AG20443 (cell line): Measurements from ENCODE around the gene AHRR.

Experiments used
- DNase-seq: peaks from one replicate; pipeline ENCODE4 v3.0.0; 2012; ENCODE audit warnings: low spot score, mixed read lengths

Gene AHRR

DNA sequence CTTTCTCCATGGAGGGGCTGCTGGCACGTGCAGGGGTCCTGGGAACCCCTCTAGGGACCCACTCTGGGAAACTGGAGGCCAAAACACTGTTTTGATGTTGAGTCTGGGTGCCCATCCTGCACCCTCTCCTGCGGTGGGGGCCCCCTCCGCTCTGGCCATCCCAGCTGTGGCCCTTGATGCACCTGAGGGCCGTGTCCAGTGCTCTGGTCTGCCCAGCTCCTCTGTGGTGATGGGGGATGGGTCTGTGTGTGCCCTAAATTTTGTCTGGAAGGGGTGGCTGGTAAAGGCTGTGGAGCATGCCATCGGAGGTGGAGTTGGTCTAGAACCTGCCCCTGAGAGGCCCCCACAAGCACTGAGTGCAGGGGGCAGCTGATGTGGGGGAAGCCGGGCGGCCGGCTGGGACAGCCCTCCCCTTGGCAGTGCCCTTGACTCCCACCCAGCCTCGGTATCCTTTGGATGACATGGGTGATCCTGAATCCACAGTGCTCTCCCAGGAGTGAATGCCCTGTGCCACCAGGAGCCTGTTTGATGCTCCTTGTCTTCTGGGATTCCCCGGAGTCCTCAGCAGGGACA lies 26.3 kb downstream of the AHRR start:
- DNase-seq, result no peak

DNA sequence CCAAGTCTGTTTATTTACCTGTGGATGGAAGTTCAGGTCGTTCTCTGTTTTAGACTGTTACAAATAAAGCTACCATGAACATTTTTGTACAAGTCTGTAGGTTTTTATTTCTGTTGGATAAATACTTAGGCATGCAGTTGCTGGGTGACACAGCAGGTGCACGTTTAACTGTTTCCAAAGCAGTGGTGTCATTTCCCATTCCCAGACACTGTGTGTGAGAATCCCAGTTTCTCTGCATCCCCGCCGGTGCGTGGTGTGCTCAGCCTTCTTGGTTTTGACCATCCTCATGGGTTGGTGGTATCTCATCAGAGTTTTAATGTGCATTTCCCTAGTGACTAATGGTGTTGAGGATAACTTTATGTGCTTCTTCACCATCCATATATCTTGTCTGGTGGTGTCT lies 27.2 kb downstream of the AHRR start:
- DNase-seq, result no peak

DNA sequence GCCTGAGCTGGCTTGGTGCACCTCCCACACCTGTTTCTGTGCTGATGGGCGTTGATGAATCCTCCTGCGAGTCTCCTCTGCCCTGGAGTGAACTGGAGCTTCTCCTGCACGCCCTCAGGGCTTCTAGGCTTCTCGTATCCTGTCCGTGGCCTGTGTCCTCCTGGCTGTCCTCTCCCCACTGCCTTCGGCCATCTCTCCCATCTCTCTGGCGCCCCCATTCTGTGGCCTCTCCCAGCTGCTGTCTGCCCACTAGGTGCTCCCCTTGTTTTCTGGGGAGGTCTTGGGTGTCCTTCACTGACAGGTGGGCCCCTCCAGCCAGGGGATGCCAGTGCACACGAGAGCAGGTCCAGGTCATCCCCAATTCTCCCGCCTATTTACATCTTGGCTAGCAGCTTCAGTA lies 28.8 kb downstream of the AHRR start:
- DNase-seq, result peak; percentile 9

DNA sequence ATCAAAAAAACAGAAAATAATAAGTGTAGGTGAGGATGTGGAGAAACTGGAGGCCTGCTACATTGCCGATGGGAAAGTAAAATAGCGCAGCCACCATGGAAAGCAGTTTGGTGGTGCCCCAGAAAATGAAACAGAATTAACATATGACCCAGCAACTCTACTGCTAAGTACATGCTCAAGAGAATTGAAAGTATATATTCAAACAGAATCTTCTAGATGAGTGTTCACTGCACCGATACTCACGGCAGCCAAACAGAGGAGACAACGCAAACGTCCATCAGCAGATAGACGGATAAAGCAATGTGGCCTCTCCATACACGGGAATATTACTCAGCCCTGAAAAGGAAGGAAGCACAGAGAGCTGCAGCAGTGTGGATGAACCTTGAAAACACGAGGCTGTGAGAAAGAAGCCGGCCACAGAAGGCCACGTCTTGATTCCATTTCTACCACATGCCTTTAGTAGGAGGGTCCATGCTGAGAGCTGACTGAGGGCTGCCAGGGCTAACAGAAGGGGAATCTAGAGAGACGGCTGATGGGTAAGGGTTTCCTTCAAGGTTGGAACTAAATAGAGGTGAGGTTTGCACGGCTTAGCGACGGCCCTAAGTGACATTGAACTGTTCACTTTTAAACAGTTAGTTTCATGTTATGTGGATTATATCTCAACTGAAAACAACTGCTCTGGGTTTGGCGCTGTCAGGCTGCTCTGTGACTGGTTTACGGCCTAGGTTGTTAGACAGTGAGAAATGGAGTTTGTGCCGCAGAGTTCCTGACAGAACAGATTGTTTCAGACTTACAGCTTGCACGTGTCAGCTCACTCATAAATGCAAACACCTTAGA lies 29.8 kb downstream of the AHRR start:
- DNase-seq, result peak; percentile 1

DNA sequence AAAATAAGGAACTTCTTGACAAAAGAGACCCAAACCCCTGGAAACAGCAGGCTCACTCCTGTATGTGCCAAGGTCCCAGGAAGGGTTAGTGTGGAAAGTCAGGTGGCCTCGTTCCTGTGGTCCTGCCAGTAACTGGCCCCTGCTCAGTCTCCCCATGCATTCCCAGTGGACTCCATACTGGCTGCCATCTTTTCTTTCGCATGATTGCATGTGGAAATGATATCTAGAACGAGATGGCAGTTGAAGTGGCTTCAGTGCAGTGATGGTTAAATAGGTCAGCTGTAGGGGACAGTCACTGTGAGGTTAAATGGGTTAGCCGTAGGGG lies 30.4 kb downstream of the AHRR start:
- peak; percentile 5 for DNase-seq

DNA sequence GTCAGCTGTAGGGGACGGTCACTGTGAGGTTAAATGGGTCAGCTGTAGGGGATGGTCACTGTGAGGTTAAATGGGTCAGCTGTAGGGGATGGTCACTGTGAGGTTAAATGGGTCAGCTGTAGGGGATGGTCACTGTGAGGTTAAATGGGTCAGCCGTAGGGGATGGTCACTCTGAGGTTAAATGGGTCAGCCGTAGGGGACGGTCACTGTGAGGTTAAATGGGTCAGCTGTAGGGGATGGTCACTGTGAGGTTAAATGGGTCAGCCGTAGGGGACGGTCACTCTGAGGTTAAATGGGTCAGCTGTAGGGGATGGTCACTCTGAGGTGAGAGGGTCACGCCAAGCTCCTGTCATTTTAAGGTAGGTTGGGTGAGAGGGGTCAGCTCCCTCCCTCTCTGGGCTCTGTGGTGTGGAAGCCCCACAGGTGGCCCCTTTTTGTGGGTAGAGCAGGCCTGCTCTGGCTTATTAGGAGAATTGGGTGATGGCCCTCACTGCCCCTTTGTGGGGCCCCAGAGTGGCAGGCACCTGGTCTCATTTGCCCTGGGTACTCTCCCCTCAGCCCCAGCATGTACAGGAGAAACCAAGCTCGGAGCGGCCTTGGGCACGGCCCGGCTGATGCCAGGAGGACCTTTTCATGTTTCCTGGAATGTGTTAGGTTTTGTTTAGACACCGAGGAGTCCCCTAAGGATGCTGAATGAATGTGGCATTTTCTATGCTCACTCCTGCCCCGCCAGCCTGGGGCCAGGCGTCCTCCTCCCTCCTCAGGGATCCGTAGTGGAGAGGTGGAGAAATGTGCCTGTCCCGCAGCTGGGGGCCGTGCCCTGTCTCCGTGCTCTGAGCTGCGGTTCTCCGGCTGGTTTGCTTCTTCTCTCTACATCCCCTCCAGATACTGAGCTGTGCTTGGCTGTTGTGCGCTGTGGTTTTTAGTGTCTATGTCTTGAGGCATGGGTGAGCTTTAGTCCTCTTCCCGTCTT lies 31.4 kb downstream of the AHRR start:
- DNase-seq, result peak; percentile 7

DNA sequence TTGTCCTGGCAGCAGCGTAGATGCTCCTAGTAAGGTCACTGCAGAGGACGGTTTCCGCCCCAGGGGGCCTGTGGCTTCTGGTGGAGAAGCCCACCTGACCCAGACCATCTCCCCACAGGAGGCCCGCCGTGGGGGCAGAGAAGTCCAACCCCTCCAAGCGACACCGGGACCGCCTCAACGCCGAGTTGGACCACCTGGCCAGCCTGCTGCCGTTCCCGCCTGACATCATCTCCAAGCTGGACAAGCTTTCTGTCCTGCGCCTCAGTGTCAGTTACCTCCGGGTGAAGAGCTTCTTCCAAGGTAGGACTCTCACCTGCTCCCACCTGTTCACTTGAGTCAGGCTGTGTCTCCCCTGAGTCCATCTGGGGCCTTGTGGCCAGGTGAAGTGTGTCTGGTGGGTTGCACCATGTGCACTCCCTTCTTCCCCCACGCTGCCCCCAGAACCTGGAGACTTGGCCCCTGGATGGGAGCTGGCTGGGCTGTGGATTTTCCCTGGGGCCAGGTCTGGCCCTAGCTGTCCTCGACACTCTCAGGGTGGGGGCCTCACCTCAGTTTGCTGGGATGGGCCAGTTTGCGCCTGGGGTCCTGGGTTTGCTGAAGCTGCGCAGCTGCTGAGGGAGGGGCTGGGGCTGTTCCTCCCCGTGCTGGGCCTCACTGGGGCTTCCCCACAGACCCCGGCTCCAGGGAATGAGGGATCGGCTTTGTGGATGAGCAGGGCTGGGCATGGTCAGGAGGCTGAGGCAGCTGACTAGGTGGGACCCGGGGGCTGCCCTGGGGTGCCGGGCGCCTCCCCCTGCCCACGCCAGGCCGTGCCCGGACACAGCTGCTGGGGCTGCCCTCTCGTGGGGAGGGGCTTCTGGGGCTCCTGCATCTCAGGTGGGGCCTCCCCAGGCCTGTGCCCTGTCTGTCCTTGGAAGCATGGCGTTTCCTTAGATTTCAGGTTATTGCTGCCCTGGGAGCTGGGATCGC lies 32.4 kb downstream of the AHRR start:
- peak; percentile 8 for DNase-seq

DNA sequence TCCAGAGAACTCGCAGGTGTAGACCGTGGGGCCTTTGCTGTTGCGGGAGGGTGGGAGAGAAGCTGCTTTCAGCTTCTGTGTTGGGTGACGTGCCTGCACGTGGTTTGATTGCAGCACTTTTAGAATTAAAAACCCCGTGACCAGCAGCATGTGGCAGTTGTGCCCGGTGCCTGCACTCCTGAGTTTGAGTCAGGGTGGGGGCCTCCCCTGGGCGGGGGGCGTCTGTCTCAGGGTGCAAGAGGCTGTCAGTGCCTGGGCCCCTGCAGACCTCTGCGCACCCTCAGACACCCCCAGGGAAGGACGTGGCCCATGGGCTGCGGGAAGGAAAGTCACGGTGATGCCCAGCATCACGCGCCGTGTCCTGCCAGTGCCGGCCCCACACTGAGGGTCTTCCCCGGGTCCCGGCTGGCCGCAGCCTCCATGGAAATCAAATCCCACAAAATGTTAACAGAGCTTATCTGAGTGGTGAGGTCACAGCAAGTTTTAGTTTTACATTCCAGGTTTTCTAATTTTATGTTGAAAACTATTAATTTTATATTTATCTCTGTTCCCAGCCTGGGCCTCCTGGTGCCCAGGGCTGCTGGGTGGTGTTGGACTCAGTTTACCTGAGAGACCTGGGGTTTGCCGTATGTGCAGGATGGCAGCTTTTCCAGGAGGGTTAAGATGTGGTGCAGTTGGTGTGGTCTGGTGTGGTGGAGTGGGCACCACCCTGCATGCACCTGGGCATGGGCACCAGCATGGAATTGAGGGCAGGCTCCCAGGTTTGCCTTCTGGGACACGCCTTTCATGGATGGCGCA lies 33.3 kb downstream of the AHRR start:
- DNase-seq, result peak; percentile 7

DNA sequence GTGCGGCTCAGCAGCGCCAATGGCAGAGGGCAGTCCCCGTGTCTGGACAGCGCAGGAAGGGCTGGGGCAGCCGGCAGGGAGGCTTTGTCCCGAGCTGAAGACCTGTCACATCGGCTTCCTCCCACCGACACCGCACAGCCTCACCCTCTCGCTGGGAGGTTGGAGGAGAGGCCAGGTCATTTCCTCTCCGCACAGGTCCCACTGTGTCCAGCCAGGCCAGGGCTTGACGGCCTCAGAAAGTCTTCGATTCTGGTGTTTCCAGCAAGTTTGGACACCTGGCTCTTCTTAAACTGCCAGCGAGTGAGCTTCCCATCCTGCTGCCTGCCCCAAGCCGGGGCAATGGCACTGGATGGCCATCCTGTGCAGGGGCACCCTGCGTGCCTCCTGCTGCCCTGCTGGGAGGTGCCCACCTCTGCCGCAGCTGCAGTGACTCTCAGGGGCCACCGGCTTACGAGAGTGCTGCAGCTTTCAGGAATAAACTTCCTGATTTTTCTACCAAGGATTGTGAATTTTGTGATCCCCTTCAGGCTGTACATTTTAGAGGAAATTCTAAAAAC lies 33.9 kb downstream of the AHRR start:
- DNase-seq, result peak; percentile 8

DNA sequence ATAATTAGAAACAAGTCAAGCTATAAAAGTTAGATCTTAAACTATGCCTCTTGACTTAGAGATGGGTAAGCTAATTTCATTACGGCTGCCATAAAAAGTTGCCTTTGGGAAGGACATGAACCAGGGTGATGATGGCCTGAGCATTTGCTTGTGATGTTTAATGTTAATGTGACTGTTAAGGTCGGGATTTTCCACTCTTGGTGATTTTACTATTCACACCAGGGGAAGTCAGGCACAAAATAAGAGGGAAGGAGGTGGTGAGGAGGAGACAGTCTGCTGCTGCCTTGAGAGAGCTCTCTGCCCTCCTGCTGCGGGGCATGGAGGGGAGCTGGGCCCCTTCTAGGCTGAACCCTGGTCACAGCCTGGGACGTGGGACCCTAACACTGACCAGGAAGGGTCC lies 34.4 kb downstream of the AHRR start:
- peak; percentile 6 for DNase-seq

DNA sequence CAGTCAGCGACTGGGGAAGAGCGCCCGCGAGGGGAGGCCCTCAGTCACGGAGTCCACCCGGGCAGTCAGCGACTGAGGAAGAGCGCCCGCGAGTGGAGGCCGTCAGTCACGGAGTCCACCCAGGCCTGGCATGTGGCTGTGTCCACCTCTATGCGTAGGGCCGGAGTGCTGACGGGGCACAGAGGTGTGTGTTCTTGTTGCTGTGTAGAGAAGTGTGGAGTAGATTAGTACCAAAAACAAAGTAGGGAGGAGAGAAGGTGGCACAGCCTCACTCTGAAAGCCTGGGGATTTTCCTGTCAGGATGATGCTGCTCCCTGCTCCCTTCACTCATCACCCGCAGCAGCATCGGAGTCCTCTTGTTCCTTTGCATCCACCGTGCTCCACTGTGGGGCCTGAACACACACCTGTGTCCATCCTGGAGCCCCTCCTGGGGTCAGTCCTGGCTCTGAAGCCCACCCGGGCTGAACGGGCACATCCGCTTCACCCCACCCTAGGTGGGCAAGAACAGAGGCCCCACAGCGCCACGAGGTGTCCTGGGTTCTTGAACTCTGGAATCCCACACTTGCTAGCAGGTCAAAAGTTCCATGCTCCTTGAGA lies 37.9 kb downstream of the AHRR start:
- DNase-seq, result no peak

DNA sequence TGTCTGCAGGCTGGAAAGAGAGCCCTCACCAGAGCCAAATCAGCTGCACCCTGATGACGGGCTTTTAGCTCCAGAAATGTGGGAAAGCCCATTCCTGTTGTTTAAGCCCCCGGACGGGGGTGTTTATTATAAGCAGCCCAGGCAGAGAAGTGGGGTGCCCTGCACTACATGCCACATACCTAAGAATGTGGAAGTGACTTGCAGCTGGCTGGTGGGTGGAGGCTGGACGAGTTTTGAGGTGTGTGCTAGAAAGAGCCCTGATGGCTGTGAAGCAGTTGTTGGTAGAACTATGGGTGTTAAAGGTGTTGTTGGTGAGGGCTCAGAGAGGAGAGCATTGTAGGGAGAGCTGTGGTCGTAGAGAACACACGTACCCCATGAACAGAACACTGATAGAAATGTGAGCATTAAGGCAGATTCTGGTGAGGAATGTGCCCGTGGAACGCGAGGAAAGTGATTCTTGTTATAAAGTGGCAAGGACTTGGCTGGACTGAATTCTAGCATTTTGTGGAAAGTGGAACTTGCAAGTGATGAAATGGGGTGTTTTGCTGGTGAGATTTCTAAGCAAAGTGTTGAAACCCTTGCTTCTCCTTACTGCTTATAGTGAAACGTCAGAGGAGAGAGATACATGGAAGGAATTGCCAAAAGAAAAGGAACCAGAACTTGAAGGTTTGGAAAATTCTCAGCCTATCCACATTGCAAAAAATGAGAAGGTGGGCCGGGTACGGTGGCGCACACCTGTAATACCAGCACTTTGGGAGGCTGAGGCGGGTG lies 38.9 kb downstream of the AHRR start:
- DNase-seq, result no peak

DNA sequence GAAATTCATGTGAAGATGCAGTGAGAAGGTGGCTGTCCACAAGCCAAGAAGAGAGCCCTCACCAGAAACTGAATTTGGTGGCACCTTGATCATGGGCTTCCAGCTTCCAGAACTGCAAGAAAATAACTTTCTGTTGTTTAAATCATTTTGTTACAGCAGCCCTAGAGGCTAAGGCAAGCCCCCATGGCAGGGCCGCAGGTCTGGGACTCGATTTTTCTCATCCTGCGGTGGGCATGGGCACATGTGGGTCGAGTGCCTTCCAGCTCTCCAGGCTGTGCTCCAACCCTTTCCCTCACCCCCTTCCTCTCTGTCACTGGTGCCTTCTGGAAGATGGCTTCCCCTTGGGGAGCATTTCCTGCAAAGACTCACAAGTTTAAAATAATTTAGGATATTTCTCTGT lies 40.7 kb downstream of the AHRR start:
- DNase-seq, result no peak

DNA sequence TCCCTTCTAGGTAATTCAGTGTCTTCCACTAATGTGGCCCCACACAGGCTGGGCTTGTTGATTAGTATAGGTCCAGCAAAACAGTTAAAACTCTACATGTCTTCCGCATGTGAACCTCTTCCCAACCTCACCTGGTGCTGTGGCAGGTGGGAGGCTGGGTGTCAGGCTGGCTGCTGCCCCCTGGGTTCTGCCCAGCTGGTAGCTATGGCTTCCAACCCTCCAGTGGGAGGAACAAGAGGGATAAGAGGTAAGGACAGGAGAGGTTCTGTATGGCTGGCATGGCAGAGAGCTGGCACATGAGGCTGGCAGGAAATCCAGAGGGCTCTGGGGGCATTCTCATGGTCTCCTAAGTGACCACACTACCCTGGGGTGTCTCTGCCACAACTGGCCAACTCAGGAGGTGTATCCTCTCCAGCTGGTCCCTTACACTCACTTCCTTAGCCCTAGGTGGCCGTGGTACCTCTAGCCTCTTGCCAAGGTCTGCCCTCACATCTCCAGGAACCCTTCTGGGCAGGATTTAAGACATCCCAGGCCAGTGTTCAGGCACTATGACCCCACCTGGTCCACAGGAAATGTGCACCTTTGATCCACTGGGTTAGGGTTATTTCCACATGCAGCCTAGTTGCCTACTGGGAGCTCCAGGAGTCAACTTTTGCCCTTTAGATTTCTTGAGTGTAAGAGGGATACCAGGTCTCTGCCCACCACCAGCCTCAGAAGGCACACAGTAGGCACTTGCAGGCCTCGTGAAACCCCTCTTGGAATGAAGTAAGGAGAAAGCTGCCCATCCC lies 41.7 kb downstream of the AHRR start:
- no peak for DNase-seq

DNA sequence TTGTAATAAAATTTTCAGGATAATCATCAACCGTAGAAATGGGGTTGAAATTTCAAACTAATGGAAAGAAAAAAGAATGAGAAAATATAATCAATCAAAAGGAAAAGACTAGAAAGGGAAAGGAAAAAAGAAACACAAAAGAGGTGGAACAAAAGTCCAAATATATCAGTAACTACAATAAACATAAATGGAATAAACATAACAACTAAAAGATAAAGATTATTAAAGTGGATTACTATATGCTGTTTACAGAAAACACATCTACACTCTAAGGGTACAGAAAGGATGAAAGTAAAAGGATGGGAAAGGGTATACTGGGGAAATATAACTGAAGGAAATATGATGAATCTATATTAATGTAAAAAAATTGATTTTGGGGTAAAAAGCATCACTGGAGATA lies 43.0 kb downstream of the AHRR start:
- DNase-seq, result no peak

DNA sequence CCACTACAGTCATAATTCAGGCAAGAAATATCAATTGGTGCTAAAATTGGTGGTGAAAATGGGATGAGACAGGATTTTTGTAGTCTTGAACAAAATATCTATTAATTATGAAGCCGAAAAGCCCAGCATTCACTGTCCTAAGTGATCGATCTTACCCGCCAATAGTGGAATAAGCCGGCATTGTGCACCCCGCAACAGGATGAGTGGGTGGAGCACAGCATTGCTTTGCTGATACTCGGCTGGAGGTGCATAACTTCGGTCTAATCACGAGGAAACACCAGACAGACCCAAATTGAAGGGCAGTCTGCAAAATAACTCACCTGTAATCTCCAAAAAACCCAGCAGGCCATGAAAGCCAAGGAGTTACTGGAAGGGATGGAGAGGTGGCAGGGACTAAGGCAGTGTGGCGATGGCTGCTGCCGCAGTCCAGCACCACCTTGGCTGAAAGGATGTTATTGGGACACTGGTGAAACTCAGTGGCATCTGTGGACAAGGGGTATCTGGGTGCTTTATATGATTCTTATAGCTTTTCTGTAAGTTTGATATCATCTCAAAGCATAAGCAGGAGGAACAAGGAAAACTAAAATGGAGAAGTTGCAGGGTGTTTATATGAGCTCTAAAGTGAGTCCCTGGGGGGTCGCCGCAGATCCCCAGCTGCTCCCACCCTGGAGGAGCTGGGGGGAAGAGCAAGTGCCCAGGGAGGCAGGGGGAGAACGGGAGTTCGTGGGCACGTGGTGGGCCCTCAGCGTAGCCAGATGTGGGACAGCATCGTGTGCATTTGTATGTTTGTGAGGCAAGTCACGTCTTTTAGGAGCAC lies 45.2 kb downstream of the AHRR start:
- no peak for DNase-seq

DNA sequence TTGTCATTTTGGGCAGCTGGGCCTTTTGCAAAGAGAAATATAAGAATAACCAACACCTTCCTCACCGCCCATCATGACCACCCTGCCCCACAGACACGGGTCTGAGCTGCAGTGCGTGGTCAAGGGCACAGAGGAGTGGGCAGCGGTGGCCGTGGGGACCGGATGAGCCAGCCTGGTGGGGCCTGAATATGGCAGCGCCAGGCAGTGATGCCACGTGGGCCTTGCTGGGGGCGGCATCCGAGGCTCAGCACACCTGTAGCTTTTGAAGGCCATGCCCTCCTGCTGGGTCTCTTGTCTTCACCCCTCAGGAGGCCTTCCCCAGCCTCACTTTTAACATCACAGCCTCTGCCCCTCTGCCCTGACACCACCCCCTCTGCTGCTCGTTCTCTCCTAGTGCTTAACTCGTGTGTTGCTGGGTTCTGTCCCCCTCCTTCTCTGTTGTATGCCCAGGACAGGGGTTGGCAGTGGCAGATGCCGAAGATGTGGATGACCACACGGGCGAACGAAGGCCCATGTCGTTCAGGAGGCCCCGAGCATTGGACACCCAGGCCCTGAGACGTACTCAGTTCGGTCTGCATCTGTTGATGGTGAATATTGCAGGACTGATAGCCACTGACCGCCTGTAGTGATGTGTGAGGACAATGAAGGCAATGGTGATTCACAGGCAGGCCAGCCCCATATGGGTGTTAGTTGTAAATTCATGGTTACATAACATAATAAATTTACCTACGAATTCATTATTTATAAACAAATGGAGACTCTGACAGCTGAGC lies 46.0 kb downstream of the AHRR start:
- DNase-seq, result no peak
